ENCODE data around the gene MAP3K20. TPM values are rescaled to one million over a fixed set of nuclear protein-coding genes. Genes with fewer than 3 reads are reported as not detected.

The MAP3K20 gene
- total and polyA plus RNA-seq, 2 of the 8 experiments (the other 6 are each of a cell fraction or from before 2014, with no cell fraction given), result 3.1 to 11.1 TPM

DNA sequence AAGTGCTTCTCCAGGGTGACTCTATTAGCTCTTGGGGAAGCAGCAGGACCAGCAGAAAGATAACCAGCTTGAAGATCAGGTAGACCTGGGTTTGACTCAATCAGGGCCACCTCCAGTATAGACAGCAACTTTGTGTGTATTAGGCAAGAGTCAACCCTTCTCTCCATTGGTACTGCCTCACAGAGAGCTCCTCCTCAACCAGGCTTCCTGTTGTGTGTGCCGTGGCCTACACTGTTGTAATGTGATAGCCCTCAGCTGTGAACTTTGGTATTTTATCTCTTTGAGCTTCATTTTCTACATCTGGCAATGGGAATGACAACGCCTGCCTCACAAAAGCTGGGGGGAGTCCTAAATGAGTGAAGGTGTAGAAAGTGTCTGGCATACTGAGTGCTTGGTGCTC lies 17.0 kb upstream of the MAP3K20 start (continued):
- TF ChIP-seq, protein P1, sequence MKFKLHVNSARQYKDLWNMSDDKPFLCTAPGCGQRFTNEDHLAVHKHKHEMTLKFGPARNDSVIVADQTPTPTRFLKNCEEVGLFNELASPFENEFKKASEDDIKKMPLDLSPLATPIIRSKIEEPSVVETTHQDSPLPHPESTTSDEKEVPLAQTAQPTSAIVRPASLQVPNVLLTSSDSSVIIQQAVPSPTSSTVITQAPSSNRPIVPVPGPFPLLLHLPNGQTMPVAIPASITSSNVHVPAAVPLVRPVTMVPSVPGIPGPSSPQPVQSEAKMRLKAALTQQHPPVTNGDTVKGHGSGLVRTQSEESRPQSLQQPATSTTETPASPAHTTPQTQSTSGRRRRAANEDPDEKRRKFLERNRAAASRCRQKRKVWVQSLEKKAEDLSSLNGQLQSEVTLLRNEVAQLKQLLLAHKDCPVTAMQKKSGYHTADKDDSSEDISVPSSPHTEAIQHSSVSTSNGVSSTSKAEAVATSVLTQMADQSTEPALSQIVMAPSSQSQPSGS (IDR thresholded peaks at IDR 0.05; ENCODE audit: low read length), result no peak
- TF ChIP-seq RNF2 (IDR thresholded peaks at IDR 0.05; ENCODE audit: borderline replicate concordance, low read depth, low read length, missing control alignments, poor library complexity, severe bottlenecking) (no peak), HDAC6 (IDR thresholded peaks at IDR 0.05; ENCODE audit: low read depth, low read length) (no peak), JUN (IDR thresholded peaks at IDR 0.05; ENCODE audit: low read depth, low read length) (no peak)
- TF ChIP-seq, protein P2, sequence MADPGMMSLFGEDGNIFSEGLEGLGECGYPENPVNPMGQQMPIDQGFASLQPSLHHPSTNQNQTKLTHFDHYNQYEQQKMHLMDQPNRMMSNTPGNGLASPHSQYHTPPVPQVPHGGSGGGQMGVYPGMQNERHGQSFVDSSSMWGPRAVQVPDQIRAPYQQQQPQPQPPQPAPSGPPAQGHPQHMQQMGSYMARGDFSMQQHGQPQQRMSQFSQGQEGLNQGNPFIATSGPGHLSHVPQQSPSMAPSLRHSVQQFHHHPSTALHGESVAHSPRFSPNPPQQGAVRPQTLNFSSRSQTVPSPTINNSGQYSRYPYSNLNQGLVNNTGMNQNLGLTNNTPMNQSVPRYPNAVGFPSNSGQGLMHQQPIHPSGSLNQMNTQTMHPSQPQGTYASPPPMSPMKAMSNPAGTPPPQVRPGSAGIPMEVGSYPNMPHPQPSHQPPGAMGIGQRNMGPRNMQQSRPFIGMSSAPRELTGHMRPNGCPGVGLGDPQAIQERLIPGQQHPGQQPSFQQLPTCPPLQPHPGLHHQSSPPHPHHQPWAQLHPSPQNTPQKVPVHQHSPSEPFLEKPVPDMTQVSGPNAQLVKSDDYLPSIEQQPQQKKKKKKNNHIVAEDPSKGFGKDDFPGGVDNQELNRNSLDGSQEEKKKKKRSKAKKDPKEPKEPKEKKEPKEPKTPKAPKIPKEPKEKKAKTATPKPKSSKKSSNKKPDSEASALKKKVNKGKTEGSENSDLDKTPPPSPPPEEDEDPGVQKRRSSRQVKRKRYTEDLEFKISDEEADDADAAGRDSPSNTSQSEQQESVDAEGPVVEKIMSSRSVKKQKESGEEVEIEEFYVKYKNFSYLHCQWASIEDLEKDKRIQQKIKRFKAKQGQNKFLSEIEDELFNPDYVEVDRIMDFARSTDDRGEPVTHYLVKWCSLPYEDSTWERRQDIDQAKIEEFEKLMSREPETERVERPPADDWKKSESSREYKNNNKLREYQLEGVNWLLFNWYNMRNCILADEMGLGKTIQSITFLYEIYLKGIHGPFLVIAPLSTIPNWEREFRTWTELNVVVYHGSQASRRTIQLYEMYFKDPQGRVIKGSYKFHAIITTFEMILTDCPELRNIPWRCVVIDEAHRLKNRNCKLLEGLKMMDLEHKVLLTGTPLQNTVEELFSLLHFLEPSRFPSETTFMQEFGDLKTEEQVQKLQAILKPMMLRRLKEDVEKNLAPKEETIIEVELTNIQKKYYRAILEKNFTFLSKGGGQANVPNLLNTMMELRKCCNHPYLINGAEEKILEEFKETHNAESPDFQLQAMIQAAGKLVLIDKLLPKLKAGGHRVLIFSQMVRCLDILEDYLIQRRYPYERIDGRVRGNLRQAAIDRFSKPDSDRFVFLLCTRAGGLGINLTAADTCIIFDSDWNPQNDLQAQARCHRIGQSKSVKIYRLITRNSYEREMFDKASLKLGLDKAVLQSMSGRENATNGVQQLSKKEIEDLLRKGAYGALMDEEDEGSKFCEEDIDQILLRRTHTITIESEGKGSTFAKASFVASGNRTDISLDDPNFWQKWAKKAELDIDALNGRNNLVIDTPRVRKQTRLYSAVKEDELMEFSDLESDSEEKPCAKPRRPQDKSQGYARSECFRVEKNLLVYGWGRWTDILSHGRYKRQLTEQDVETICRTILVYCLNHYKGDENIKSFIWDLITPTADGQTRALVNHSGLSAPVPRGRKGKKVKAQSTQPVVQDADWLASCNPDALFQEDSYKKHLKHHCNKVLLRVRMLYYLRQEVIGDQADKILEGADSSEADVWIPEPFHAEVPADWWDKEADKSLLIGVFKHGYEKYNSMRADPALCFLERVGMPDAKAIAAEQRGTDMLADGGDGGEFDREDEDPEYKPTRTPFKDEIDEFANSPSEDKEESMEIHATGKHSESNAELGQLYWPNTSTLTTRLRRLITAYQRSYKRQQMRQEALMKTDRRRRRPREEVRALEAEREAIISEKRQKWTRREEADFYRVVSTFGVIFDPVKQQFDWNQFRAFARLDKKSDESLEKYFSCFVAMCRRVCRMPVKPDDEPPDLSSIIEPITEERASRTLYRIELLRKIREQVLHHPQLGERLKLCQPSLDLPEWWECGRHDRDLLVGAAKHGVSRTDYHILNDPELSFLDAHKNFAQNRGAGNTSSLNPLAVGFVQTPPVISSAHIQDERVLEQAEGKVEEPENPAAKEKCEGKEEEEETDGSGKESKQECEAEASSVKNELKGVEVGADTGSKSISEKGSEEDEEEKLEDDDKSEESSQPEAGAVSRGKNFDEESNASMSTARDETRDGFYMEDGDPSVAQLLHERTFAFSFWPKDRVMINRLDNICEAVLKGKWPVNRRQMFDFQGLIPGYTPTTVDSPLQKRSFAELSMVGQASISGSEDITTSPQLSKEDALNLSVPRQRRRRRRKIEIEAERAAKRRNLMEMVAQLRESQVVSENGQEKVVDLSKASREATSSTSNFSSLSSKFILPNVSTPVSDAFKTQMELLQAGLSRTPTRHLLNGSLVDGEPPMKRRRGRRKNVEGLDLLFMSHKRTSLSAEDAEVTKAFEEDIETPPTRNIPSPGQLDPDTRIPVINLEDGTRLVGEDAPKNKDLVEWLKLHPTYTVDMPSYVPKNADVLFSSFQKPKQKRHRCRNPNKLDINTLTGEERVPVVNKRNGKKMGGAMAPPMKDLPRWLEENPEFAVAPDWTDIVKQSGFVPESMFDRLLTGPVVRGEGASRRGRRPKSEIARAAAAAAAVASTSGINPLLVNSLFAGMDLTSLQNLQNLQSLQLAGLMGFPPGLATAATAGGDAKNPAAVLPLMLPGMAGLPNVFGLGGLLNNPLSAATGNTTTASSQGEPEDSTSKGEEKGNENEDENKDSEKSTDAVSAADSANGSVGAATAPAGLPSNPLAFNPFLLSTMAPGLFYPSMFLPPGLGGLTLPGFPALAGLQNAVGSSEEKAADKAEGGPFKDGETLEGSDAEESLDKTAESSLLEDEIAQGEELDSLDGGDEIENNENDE (IDR thresholded peaks at IDR 0.05; ENCODE audit: insufficient replicate concordance, low read length), result no peak

All from H1 (cell line).